Keratinocyte (primary cell): ENCODE data around the gene ADGRB2. TPM values are rescaled to one million over a fixed set of nuclear protein-coding genes. Genes with fewer than 3 reads are reported as not detected.

Source experiments
- DNase-seq: peaks from one replicate; pipeline ENCODE4 v3.0.0-alpha.2; 2011; ENCODE audit warnings: low read depth, missing footprints, low spot score
- FAIRE-seq: peaks from 2 replicates; lab custom pipeline; 2011; peaks lifted over from hg19 to GRCh38; lab: Jason Lieb, UNC
- H2AFZ ChIP-seq: 2 replicates; pipeline ENCODE4 v1.6.0; 2012; ENCODE audit warnings: low read length, control low read depth, inconsistent platforms; ENCODE audit not compliant: control insufficient read depth
- H3K27ac ChIP-seq: 2 replicates; pipeline ENCODE4 v1.5.1; 2011; ENCODE audit warnings: low read length; ENCODE audit not compliant: control insufficient read depth, insufficient read depth
- H3K27me3 ChIP-seq: 3 replicates; pipeline ENCODE4 v1.6.0; 2011; ENCODE audit warnings: low read length; ENCODE audit not compliant: control insufficient read depth, insufficient read depth; ENCODE audit errors: extremely low read depth
- H3K36me3 ChIP-seq, 2 experiments: 2 replicates in 1 of 2; 3 replicates in 1 of 2; pipeline ENCODE4 v1.5.1; 2011; ENCODE audit warnings: low read length in 2 of 2, mild to moderate bottlenecking in 1 of 2; ENCODE audit not compliant: control insufficient read depth in 2 of 2, insufficient read depth in 2 of 2; ENCODE audit errors: extremely low read depth in 1 of 2
- H3K4me1 ChIP-seq: 3 replicates; pipeline ENCODE4 v1.5.1; 2011; ENCODE audit warnings: low read length; ENCODE audit not compliant: control insufficient read depth, insufficient read depth; ENCODE audit errors: extremely low read depth
- H3K4me2 ChIP-seq: 3 replicates; pipeline ENCODE4 v1.6.0; 2011; ENCODE audit warnings: low read depth, low read length; ENCODE audit not compliant: control insufficient read depth, insufficient read depth; ENCODE audit errors: extremely low read depth
- H3K4me3 ChIP-seq, 3 experiments: fragments of 200-600 bp in 1 of 3; sonication (generic) in 1 of 3; 2 replicates in 2 of 3; 3 replicates in 1 of 3; pipeline ENCODE4 v1.5.1; 2011 to 2016; ENCODE audit warnings: low read length in 3 of 3, mild to moderate bottlenecking in 3 of 3, control low read depth in 2 of 3, inconsistent platforms in 1 of 3, low read depth in 1 of 3, mixed read lengths in 1 of 3, mixed run types in 1 of 3, moderate library complexity in 1 of 3; ENCODE audit not compliant: control insufficient read depth in 2 of 3, insufficient read depth in 2 of 3; ENCODE audit errors: extremely low read depth in 1 of 3
- H3K79me2 ChIP-seq: 2 replicates; pipeline ENCODE4 v1.6.0; 2012; ENCODE audit warnings: low read length; ENCODE audit not compliant: control insufficient read depth, insufficient read depth
- H3K9ac ChIP-seq: 3 replicates; pipeline ENCODE4 v1.6.0; 2011; ENCODE audit warnings: low read length; ENCODE audit not compliant: control insufficient read depth, insufficient read depth; ENCODE audit errors: extremely low read depth
- H3K9me1 ChIP-seq: 3 replicates; pipeline ENCODE4 v1.6.0; 2011; ENCODE audit warnings: low read length; ENCODE audit not compliant: control insufficient read depth, insufficient read depth; ENCODE audit errors: extremely low read depth
- H3K9me3 ChIP-seq: 2 replicates; pipeline ENCODE4 v1.5.1; 2012; ENCODE audit warnings: low read depth, low read length; ENCODE audit not compliant: control insufficient read depth
- H4K20me1 ChIP-seq: 3 replicates; pipeline ENCODE4 v1.6.0; 2011; ENCODE audit warnings: low read length; ENCODE audit not compliant: control insufficient read depth, insufficient read depth; ENCODE audit errors: extremely low read depth
- CTCF ChIP-seq, 3 experiments: IDR thresholded peaks in 1 of 3; conservative IDR thresholded peaks in 1 of 3; optimal IDR thresholded peaks in 1 of 3; 2 replicates in 2 of 3; 3 replicates in 1 of 3; pipeline versions ENCODE3 to v1.5.1; 2011; ENCODE audit warnings: low read length in 3 of 3, mild to moderate bottlenecking in 3 of 3, moderate library complexity in 2 of 3, control low read depth in 1 of 3, inconsistent platforms in 1 of 3; ENCODE audit not compliant: insufficient read depth in 2 of 3; ENCODE audit errors: extremely low read depth in 1 of 3
- EZH2 ChIP-seq: IDR thresholded peaks from one replicate; pipeline ENCODE4 v1.6.1; 2012; ENCODE audit warnings: inconsistent platforms, mild to moderate bottlenecking, low read length, moderate library complexity
- dilution Hi-C: fragments of 300-500 bp; cut with MboI; formaldehyde crosslinking; loops from one replicate; pipeline ENCODE4 v1.7.0; 2020; ENCODE audit warnings: low sequenced_read_pairs; ENCODE audit not compliant: extremely low pct_ligation_motif_present
- polyA plus RNA-seq, 5 experiments: library from polyadenylated mRNA; depleted of rRNA in 3 of 5; stranded (reverse) in 3 of 5; stranded (forward) in 1 of 5; unstranded in 1 of 5; fragments of >200 nt; gene quantifications; 1 replicate in 1 of 5; 2 replicates in 3 of 5; 3 replicates in 1 of 5; pipeline versions ENCODE4 v1.2.1 to v1.2.3, GENCODE V29; 2011 to 2012; ENCODE audit warnings: missing spikeins in 2 of 5, low read depth in 1 of 5, low replicate concordance in 1 of 5

ADGRB2 gene
- polyA plus RNA-seq, 1 donor (not counting 4 experiments of a cell fraction or from before 2014, with no cell fraction given) = 0.68 TPM

- no peaks in the 10 kb centered on the region for H3K36me3 ChIP-seq
- no peak overlapping the region for H3K4me3 ChIP-seq
- H3K4me1 ChIP-seq = peaks cover 11% of the 10 kb centered on the region
- DNase-seq = no peak
- H4K20me1 ChIP-seq = no peaks in the 10 kb centered on the region
- H2AFZ ChIP-seq = no peak overlapping the region
- H3K4me2 ChIP-seq = no peak overlapping the region
- H3K27ac ChIP-seq = no peak overlapping the region
- dilution Hi-C loops = no loop called here
- H3K9ac ChIP-seq = no peak overlapping the region
- TF ChIP-seq CTCF (optimal IDR thresholded peaks at IDR 0.05 in 1 of 3, IDR thresholded peaks at IDR 0.05 in 1 of 3, conservative IDR thresholded peaks at IDR 0.05 in 1 of 3; ENCODE audit: extremely low read depth in 1 of 3, insufficient read depth in 2 of 3, low read length in 3 of 3) (no peak), EZH2 (no peak)
- FAIRE-seq = no peak
- no peaks in the 10 kb centered on the region for H3K9me1 ChIP-seq
- no peaks in the 10 kb centered on the region for H3K79me2 ChIP-seq
- no peaks in the 10 kb centered on the region for H3K9me3 ChIP-seq
- H3K27me3 ChIP-seq = no peaks in the 10 kb centered on the region
Measured at GRCh38 chr1:31790641-31791091, 26.5 kb upstream of the ADGRB2 start.

GRCh38 chr1:31790140-31790539 lies 26.0 kb upstream of the ADGRB2 start:
- Histone ChIP-seq H3K27ac (no peak overlapping the region), H3K9ac (no peak overlapping the region), H3K27me3 (no peaks in the 10 kb centered on the region), H3K4me1 (peaks cover 11% of the 10 kb centered on the region), H3K9me1 (no peaks in the 10 kb centered on the region), H3K36me3 (no peaks in the 10 kb centered on the region), H2AFZ (no peak overlapping the region), H3K4me3 (no peak overlapping the region), H3K9me3 (no peaks in the 10 kb centered on the region), H3K79me2 (no peaks in the 10 kb centered on the region), H3K4me2 (no peak overlapping the region), H4K20me1 (no peaks in the 10 kb centered on the region)
- TF ChIP-seq EZH2 = no peak
- no peak for TF ChIP-seq CTCF (optimal IDR thresholded peaks at IDR 0.05 in 1 of 3, IDR thresholded peaks at IDR 0.05 in 1 of 3, conservative IDR thresholded peaks at IDR 0.05 in 1 of 3; ENCODE audit: extremely low read depth in 1 of 3, insufficient read depth in 2 of 3, low read length in 3 of 3)
- FAIRE-seq (no peak), DNase-seq (no peak)
- dilution Hi-C loops = no loop called here
